Stimulated activated CD4-positive, alpha-beta T cell treated with anti-CD3 and anti-CD28 coated beads, Interleukin-1b, Interleukin-23, amount 100 ng/mL, for 1 hour (primary cell): Measurements from ENCODE around the gene NDUFC1.
"Not testable (repeated sequence)": the region's sequence is repeated elsewhere in the genome, so short reads cannot be mapped to it uniquely, and the experiment has no call there.

ENCODE experiments used
- DNase-seq, 2 donors: peaks; one replicate each; pipeline ENCODE4 v3.0.0-alpha.2; 2020; ENCODE audit warnings: low read depth in 2 of 2

NDUFC1 gene

DNA sequence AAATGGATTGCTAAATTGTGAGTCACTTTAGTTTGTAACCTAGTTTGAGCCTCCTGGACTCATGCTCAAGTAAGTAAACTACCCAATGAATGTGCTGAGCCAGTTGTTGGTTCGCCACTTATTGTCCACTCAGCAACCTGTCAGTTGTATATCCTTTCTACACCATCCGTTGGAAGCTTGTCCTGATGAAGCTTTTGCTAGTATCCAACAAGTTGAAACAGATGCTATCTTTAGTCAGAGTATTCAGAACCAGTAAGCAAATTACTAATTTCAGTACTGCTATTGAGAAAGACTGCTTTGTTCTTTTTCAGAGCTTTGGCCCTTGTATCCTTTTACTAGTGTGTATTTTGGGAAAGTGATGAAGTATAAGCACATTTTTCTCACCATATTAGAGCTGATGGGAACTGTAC lies 5.3 kb downstream of the NDUFC1 start:
- no peak for DNase-seq

- DNase-seq: no peak
Measured at GRCh38 chr4:139295942-139296299, 6.4 kb downstream of the NDUFC1 start.

DNA sequence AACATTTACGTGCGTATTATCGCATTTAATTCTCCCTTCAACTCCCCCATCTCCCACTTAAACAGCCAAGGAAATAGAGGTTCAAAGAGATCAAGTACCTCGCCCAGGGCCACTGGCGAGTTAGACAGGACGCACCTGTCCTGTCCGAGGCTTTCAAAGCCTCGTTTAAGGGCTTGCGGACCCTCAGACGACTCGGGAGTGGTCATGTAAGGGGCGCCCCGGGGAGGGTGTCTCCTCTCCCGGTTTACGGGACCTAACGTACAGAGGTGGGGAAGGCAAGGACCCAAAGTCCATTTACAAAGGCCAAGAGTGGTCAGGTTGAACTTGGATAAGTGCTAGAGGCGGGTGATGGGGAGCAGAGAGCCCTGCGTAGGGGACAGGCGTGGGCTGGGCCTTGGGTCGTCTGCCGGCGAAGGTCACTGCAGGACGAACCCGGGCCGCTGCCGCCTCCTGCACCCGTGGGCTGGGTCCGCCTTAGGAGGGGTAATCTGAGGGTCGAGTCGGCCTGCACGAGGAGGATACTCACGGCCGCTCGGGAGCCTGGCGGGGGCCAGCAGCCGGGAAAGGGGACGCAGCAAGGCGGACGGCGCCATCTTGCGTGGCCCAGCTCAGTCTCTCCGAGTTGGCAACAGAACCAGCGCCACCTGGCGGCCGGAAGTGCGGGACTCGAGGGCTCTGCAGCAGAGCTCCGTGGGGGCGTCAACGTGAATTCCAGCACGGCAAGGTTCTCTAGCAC lies 6.9 kb downstream of the NDUFC1 start:
- peak; percentile 92 to 99 for DNase-seq

GRCh38 chr4:139286186-139286698 lies 16.0 kb downstream of the NDUFC1 start:
- DNase-seq: no peak

- DNase-seq: no peak
Measured at GRCh38 chr4:139282721-139283075, 19.6 kb downstream of the NDUFC1 start.

- no peak for DNase-seq
Measured at GRCh38 chr4:139282065-139282720, 20.1 kb downstream of the NDUFC1 start.

DNA sequence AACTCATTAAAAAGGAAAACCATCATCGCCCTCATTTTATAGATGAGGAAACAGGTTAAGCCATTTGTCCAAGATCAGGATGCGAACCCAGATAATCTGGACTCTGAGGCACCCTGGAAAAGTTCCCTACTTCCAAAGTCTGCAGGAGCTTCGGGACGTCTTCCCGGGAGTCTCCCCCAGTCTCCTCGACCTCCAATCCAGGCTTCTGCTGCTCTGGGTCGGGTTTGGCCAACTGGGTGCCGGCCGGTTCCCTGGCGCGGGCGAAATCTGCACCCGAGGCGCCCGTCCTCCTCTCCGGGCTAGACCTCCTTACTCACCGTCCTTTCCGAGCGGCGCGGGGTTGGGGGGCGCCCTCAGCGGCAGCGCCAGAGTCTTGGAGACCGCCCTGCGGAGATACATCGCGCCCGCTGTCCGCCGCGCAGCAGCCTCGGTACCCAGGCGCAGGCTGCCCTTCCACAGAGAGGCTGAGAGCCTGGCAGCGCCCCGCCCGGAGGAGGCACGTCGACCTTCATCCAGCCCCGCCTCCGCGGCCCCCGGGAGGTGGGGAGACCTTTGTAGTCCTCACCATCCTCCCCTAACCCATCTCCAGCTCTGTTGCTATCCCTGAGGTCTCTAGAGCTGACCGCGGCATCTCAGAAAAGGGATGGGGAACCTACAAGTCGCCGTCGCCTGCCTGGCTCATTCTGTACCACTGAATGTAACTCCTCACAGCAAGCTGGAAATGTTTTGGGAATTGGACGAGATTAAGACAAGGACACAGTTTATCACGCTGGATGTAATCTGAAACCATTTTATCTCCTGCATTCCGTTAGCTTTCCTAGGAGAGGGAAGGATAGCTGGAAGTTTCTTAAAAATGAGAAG lies 22.3 kb downstream of the NDUFC1 start, which contains the start of gene MGARP:
Gene MGARP (minus strand): TSS at position 466 of the 861 bp plus-strand sequence. CDS start 67 bp downstream, at position 399.
- no peak for DNase-seq

GRCh38 chr4:139278912-139279759 lies 23.1 kb downstream of the NDUFC1 start:
- no peak for DNase-seq

- DNase-seq: no peak
Measured at GRCh38 chr4:139278485-139278884, 23.8 kb downstream of the NDUFC1 start.

DNA sequence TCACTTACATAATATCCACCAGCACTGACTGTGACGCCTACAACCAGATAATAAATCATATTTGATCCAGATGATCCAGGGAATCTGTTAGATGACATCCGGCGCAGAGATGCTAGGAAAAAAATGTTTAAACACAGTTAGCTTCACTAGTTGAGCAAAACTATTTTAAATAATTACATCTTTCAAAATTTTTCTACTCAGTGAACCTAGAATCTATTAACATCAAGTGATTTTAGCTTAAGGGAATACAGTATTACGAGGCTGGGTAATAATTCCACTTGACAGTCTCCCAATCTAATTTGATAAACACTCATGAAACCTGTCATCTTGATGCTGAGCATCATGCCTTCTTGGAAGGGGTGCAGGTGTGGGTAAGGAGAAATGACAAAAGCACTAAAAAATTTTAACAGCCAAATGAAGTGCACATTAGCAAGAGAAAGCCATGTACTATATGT lies 27.0 kb downstream of the NDUFC1 start:
- DNase-seq: no peak

- no peak for DNase-seq
Measured at GRCh38 chr4:139274790-139275189, 27.5 kb downstream of the NDUFC1 start.

- DNase-seq: no peak
Measured at GRCh38 chr4:139273835-139274234, 28.4 kb downstream of the NDUFC1 start.

GRCh38 chr4:139267301-139267700 lies 35.0 kb downstream of the NDUFC1 start:
- DNase-seq: no peak

DNA sequence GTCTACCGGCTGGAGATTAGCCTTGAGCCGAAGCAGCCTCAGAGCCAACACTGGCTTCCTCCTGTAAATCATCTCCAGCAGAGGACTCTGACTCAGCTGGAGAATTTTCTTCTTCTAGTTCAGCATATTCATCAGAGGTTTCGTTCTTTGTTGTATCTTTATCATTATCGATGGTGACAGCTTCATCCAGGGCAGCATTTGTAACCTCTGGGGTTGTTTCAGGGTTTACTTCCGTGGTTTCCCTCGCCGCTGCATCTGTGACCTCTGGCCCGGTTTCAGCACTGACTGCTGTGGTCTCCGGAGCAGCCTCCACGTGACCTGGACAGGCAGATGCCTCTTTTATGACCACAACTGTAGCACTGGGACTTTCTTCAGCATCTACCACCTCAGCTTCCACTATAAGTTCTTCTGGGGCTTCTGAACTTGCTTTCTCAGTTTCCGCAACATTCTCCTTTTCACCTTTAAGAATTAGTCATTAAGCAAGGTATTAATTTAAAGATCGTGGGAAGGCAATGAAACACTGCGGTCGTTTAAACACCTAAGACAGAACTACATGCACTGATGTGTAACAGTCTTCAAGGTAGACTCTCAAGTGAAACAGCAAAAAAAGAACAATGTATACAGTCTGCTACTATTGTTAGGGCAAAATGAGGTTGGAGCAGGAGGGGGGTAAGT lies 35.6 kb downstream of the NDUFC1 start:
- peak; percentile 18 to 34 for DNase-seq

DNA sequence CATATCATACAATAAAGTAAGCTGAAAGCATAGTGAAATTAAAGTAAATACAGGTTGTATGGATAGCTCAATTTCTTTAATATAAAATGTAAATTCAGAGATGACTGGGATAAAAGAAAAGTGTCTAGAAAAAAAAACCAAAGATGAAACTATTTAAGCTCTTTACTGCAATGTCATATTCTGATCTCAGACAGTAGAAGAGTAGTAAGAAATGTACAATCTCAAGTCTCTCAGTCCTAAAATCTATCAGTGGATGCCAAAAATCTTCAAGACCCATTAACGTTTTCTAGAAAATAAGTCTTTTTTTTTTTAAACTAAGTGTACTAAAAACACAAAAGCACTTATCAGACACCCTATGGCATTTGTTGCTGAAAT lies 36.1 kb downstream of the NDUFC1 start:
- no peak for DNase-seq

GRCh38 chr4:139265654-139266053 lies 36.6 kb downstream of the NDUFC1 start:
- DNase-seq: no peak

DNA sequence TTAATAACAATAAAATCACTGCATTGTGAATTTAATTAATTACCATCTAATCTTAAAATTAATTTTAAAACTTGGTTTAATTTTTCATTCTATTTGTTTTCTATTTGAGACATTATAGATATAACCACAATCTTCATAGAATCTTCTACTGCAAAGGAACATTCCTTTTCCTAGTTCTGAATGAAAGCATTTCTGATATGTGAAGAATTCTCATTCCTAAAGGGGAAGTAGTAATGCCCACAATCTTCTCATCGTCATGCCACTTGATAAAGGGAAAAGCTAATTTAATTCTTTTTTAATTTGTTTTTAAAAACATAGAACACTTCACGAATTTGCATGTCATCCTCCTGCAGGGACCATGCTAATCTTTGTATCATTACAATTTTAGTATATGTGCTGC lies 45.9 kb downstream of the NDUFC1 start:
- no peak for DNase-seq

DNA sequence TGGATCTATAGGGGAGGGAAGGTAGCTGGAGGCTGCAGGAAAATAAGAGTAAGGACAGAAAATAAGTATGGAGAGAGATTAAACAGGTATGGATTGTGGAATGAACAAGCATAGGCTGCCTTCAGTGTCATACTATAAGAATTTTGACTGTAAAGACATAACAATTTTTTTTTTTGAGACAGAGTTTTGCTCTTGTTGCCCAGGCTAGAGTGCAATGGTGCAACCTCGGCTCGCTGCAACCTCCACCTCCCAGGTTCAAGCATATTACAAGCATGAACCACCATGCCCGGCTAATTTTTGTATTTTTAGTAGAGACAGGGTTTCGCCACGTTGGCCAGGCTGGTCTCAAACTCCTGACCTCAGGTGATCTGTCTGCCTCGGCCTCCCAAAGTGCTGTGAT lies 46.7 kb downstream of the NDUFC1 start:
- not testable (repeated sequence) for DNase-seq

DNA sequence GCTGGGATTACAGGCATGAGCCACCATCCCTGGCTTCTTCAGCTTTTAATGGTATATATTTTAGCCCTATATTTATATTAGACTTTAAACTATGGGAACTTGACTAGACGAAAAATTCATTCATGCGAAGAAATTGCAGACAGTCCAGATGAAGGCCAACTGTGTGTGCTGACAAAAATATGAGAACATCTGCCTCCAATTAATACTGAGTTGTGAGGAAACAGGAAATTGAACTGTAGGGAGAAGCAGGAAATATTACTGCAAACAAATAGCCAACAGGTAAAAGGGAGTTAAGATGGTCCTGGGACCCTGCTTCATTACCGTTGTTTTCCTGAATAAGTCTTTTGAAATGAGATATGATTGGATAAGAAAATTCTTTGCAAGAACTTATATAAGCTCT lies 48.6 kb downstream of the NDUFC1 start:
- DNase-seq: no peak

DNA sequence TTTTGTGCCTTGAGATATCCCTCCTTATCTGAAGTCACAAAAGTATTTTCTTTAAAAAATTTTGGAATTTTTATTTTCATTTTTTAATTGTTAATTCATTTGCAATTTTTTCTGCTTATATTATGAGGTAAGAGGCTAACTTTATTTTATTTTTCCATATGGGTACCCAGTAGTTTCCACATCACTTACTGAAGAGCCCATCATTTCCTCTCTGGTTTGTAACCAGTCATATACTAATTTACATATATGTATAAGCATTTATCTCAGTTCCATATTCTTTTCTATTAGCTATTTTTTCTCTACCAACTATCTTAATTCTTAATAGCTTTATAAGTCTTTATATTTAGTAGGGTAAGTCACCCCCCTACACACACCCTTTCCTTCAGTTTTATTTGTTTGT lies 49.2 kb downstream of the NDUFC1 start:
- no peak for DNase-seq

GRCh38 chr4:139247700-139248238 lies 54.5 kb downstream of the NDUFC1 start:
- DNase-seq: no peak
